Calu3 (cell line): ENCODE measurements around the gene CCDC141. TPM values are rescaled to one million over a fixed set of nuclear protein-coding genes. Genes with fewer than 3 reads are reported as not detected.

Source experiments
- BruUV-seq: library from RNA; stranded (reverse); fragments of 400-500 nt; replicated peaks from 2 replicates; lab custom pipeline; 2021; lab: Mats Ljungman, UMichigan
- CTCF ChIA-PET: fragments of 300-600 bp; sonication (Branson Sonifier 250); formaldehyde crosslinking; loops from one replicate; lab custom pipeline; 2022; ENCODE audit warnings: antibody characterized with exemption; lab: Charles Lee
- DNase-seq: peaks from one replicate; pipeline ENCODE4 v3.0.0; 2022
- H3K27ac Mint-ChIP-seq: one replicate; pipeline ENCODE4 v1.8.0; 2022; ENCODE audit warnings: mixed read lengths; ENCODE audit not compliant: unreplicated experiment
- H3K27me3 Mint-ChIP-seq: one replicate; pipeline ENCODE4 v1.8.0; 2022; ENCODE audit warnings: mixed read lengths; ENCODE audit not compliant: unreplicated experiment
- H3K36me3 Mint-ChIP-seq: one replicate; pipeline ENCODE4 v1.8.0; 2022; ENCODE audit warnings: mild to moderate bottlenecking, moderate library complexity, mixed read lengths; ENCODE audit not compliant: insufficient read depth, unreplicated experiment
- H3K4me1 Mint-ChIP-seq: one replicate; pipeline ENCODE4 v1.8.0; 2022; ENCODE audit warnings: mild to moderate bottlenecking, low read depth, mixed read lengths; ENCODE audit not compliant: unreplicated experiment
- H3K4me3 Mint-ChIP-seq: one replicate; pipeline ENCODE4 v1.8.0; 2022; ENCODE audit warnings: mild to moderate bottlenecking, low read depth, moderate library complexity, mixed read lengths; ENCODE audit not compliant: unreplicated experiment
- H3K9me3 Mint-ChIP-seq: one replicate; pipeline ENCODE4 v1.8.0; 2022; ENCODE audit warnings: low read depth, mixed read lengths; ENCODE audit not compliant: unreplicated experiment
- CTCF ChIP-seq: fragments of 200-600 bp; IDR thresholded peaks from one replicate; pipeline ENCODE4 v1.8.0; 2022; ENCODE audit warnings: antibody characterized with exemption; ENCODE audit not compliant: unreplicated experiment
- intact Hi-C: fragments of 100-400 bp; cut with micrococcal nuclease; formaldehyde crosslinking; loops from one replicate; pipeline ENCODE4 v1.10.0; 2022; ENCODE audit not compliant: unreplicated experiment
- total RNA-seq: library from RNA; stranded (reverse); gene quantifications from 2 replicates; pipeline ENCODE4 v1.2.3, GENCODE V29; 2022

CCDC141 gene
- total RNA-seq, 1 experiment from 2014 or later = 0.07 TPM

DNA sequence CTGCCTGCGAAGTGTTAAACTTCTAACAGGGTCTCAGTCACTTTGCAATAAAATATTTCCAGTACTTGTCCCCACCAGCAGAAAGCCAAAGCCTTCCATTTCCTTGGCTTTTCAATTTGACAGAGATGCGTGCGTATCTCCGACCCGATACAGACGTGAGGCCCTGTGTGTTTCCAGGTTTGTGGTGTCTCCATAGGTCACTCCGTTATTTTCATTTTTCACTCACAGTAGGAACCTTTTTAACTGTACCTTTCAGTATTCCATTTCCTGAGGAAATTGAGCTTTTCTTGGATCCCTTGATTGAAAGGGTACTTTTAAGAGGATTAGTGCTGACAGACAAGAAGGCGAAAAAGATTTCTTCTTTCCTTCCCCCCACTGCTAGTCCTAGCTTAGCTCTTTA lies 126.4 kb downstream of the CCDC141 start:
- intact Hi-C loops = no loop called here
- no peak for DNase-seq
- Mint-ChIP-seq H3K4me1 (no peaks in the 10 kb centered on the region), H3K27ac (no peak overlapping the region), H3K27me3 (no peaks in the 10 kb centered on the region), H3K4me3 (no peak overlapping the region), H3K9me3 (no peaks in the 10 kb centered on the region), H3K36me3 (no peaks in the 10 kb centered on the region)
- CTCF ChIA-PET = no interaction called here
- no TSS peak for BruUV-seq
- no peak for TF ChIP-seq CTCF

DNA sequence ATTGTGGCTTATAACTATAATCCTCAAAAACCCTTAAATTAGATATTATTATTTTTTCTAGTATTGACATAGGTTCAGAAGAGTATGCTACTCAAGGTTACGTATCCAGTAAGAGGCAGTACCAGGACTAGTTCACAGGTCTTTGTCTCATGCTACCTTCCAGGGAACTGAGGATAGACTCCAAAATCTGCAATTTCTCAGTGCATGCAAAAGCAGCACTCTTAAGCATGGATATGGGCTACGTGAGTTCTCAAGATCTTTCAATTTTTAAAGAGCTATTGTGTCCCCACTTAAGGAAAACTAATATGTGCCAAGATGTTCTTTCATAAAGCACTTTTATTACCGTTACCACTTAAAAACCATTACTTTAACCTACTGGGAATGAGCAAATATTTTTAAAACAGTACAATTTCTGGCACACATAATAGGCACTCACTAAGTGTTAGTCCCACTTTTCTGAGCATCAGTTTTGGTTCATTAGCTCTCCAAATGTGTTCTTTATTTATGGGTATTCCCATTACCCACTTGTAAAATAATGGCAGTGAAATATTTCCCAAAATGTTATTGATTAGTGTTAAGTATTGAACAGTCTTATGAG lies 128.9 kb downstream of the CCDC141 start:
- DNase-seq = no peak
- H3K27me3 Mint-ChIP-seq = no peaks in the 10 kb centered on the region
- intact Hi-C loops = no loop called here
- H3K4me3 Mint-ChIP-seq = no peak overlapping the region
- BruUV-seq = no TSS peak
- no peak for TF ChIP-seq CTCF
- H3K27ac Mint-ChIP-seq = no peak overlapping the region
- H3K36me3 Mint-ChIP-seq = no peaks in the 10 kb centered on the region
- no peaks in the 10 kb centered on the region for H3K4me1 Mint-ChIP-seq
- H3K9me3 Mint-ChIP-seq = no peaks in the 10 kb centered on the region
- CTCF ChIA-PET = no interaction called here

DNA sequence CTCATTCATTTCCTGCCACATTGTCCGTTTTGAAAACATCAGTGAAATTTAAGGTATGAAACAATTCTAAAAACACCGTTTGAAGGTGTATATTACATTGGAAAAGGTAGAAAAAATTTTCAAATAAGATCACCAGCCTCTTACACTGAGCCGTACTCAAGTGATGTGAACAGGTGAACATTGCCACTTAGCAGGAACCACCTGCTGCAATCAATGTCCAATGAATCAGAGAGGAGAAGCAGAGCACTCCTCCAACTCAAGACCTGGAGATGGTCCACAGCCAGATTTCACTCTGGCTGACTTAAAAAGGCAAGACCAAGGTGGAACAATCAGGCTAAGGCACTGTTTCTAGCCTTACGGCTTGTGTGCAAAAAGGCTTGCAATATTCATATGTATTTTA lies 132.4 kb downstream of the CCDC141 start:
- H3K4me3 Mint-ChIP-seq = no peak overlapping the region
- CTCF ChIA-PET = no interaction called here
- H3K36me3 Mint-ChIP-seq = no peaks in the 10 kb centered on the region
- DNase-seq = no peak
- H3K9me3 Mint-ChIP-seq = no peaks in the 10 kb centered on the region
- TF ChIP-seq CTCF = no peak
- no peak overlapping the region for H3K27ac Mint-ChIP-seq
- BruUV-seq = no TSS peak
- H3K27me3 Mint-ChIP-seq = no peaks in the 10 kb centered on the region
- peaks cover 5% of the 10 kb centered on the region for H3K4me1 Mint-ChIP-seq
- intact Hi-C loops = no loop called here

DNA sequence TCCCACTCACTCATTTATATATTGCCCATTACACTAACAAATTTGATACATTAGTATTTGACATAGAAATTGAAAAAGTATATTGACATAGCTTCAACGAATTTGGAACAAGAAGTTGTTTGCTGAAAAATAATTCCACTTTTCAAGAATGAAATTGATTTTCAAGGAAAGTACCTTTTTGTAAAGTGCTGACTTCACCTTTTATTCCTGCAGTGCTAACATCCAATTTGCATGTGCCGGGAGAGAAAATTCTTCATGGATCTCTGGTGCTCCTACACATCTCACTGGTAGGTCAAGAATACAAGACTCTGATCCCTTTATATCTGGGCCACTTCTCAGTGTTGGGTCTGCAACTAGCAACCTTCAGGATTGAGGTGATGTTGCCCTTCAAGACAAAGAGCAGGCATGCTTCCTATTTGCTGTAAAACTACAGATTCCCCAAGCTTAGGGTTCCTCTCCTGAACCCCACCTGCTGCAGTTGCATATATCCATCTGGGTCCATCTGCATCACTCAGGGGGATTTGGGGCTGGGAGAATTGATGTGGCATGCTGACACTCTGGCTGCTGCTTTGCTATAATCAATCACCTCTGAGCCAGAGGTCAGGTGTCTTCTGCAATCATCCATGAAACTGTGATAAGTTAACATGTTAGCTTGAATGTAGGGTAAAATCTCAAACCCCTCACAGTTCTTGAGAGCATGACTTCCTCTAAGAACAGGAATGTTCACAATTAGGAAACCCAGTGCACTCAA lies 134.3 kb downstream of the CCDC141 start:
- Mint-ChIP-seq H3K27ac (no peak overlapping the region), H3K4me3 (no peak overlapping the region), H3K36me3 (no peaks in the 10 kb centered on the region), H3K9me3 (no peaks in the 10 kb centered on the region), H3K4me1 (peaks cover 7% of the 10 kb centered on the region), H3K27me3 (no peaks in the 10 kb centered on the region)
- DNase-seq = no peak
- intact Hi-C loops = no loop called here
- CTCF ChIA-PET = no interaction called here
- BruUV-seq = no TSS peak
- no peak for TF ChIP-seq CTCF
